Lower leg skin (tissue), 3 donors: ENCODE results near the gene OR1A1.

ENCODE experiments used
- POLR2A ChIP-seq, 2 donors: fragments of 450-650 bp; IDR thresholded peaks; one replicate each; pipeline ENCODE4 v1.6.1; 2016 to 2017; ENCODE audit warnings: antibody characterized with exemption in 2 of 2, mild to moderate bottlenecking in 1 of 2, moderate library complexity in 1 of 2
- TF ChIP-seq, protein P1 (sequence below), 3 donors: fragments of 450-650 bp; IDR thresholded peaks; one replicate each; pipeline ENCODE4 v1.5.1; 2016; ENCODE audit warnings: antibody characterized with exemption in 3 of 3, mild to moderate bottlenecking in 3 of 3, moderate library complexity in 2 of 3

DNA sequence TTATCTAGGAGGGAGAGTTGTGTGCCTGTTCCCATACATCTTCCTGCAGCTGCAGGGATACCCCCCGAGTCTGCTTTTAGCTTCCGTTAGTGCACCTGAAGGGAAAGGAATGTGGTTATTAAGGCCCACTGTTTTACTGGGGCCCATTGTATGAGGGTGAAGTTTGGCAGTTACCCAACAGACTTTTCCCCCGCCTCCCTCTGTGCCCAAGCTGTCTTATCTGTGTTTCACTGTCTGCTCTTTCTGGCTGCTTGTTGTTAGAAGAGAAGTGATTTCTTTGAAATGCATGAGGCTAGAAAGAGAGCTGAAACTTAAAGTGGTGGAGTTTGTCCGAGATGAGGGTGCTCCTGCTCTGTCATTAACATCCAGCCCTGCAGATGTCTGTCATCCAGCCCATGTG, 17.5 kb upstream of the OR1A1 start:
- TF ChIP-seq POLR2A (IDR thresholded peaks at IDR 0.05) = no peak
- TF ChIP-seq, protein P1, sequence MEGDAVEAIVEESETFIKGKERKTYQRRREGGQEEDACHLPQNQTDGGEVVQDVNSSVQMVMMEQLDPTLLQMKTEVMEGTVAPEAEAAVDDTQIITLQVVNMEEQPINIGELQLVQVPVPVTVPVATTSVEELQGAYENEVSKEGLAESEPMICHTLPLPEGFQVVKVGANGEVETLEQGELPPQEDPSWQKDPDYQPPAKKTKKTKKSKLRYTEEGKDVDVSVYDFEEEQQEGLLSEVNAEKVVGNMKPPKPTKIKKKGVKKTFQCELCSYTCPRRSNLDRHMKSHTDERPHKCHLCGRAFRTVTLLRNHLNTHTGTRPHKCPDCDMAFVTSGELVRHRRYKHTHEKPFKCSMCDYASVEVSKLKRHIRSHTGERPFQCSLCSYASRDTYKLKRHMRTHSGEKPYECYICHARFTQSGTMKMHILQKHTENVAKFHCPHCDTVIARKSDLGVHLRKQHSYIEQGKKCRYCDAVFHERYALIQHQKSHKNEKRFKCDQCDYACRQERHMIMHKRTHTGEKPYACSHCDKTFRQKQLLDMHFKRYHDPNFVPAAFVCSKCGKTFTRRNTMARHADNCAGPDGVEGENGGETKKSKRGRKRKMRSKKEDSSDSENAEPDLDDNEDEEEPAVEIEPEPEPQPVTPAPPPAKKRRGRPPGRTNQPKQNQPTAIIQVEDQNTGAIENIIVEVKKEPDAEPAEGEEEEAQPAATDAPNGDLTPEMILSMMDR (IDR thresholded peaks at IDR 0.05) = no peak
